ENCODE measurements around the gene SGPP1.
A peak's percentile ranks its signal among the peaks of the same experiment; 100 is the strongest.
"Not testable (repeated sequence)": the region's sequence is repeated elsewhere in the genome, so short reads cannot be mapped to it uniquely, and the experiment has no call there.

Gene SGPP1, protein sequence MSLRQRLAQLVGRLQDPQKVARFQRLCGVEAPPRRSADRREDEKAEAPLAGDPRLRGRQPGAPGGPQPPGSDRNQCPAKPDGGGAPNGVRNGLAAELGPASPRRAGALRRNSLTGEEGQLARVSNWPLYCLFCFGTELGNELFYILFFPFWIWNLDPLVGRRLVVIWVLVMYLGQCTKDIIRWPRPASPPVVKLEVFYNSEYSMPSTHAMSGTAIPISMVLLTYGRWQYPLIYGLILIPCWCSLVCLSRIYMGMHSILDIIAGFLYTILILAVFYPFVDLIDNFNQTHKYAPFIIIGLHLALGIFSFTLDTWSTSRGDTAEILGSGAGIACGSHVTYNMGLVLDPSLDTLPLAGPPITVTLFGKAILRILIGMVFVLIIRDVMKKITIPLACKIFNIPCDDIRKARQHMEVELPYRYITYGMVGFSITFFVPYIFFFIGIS

DNA sequence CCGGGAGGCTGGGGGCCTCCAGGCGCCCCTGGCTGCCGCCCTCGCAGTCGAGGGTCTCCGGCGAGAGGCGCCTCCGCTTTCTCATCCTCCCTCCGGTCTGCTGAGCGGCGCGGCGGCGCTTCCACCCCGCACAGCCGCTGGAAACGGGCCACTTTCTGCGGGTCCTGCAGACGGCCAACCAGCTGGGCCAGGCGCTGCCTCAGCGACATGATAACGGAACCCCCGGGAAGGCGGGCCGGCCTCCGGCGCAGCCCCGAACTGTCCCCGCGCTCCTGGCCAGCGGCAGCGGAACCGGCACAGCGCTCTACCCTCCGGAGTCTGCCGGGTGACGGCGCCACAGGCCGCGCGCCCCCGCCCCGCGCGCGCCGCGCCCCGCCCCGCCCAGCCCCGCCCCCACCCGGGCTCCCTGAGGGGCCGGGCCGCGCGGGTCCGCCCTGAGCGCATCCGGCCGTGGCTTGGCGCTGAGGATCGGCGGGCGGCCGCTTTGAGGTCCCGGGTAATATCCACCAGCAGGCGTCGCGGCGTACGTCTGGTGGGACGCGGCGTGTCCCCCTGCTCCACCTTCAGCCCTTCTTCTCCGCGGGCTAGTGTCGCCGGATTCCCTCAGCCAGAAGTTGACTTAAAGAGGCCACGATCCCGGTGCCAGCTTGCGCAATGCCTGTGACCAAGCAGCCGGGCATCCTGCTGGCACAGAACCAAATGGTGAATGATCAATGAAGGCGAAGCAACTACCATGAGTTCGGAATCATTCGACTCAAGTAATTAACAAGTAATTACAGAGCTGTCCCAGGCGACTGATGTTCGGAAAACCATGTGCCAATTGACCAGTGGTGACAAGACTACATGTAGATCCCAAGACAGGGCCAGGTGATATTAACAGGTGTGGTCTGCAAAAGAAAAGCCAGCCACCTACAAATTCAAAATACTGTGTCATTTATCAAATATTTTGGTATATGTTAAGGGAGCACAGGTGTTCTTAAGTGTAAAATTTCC lies at the start of gene SGPP1:
Gene SGPP1, minus strand, starts transcription at position 330 of the 993 bp plus-strand sequence. Its CDS starts 121 bp downstream, at position 209.
- DNase-seq, result peak; percentile 13 to 89 (median 66)

DNA sequence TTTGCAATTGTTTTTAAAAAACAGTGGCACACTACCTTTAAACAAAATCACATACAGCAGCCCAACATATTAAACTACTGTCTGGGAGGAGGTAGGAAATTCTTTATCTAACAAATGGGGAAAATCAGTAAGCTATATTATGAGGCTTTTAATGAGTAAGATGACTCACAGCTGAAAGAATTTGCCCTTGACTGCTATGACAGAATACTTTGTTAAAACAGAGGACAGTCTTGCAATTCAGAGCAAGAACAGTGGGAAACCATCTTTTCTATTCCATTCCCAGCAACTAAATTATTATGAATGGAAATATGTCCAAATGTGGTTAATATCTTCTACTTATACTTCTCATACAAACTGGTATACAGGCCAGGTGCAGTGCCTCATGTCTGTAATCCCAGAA lies 49.2 kb upstream of the SGPP1 start:
- no peak for DNase-seq

DNA sequence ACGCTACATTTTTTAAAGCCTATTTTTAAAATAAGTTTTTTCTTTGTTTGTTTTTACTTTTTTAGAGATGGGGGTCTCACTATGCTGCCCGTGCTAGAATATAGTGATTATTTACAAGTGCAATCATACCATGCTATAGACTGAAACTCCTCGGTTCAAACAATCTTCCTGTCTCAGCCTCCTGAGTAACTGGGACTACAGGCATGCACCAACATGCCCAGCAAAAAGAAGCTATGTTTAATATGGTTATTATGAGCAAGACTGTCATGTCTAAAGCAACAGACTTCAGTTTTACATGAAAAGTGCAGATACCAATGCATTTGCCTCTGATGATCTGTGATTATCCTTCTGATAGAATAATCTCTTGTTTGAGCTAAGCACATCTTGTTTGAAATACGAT lies 45.6 kb upstream of the SGPP1 start:
- no peak for DNase-seq

DNA sequence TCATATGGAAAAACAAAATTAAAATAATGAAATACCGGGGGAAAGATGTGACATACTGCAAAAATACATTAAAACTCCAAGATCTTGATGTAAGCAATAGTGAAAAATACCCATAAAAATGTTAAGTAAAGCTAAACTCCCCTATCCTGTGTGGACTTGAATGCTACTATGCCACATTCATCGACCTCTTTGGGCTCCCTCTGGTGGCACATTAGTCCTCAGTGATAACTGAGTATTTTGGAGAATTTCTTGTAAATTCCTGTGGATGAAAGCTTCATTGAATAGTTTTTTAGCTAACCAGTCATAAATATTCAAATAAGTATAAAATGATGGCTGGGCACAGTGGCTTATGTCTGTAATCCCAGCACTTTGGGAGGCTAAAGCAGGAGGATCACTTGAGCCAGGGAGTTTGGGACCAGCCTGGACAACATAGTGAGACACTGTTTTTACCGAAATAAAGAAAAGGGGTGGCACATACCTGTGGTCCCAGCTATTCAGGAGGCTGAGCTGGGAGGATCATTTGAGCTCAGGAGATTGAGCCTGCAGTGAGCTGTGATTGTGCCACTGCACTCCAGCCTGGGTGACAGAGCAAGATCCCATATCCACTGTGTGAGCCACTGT lies 42.4 kb upstream of the SGPP1 start:
- peak in 20 of 51 donors; percentile 3 to 52 (median 22) for DNase-seq

DNA sequence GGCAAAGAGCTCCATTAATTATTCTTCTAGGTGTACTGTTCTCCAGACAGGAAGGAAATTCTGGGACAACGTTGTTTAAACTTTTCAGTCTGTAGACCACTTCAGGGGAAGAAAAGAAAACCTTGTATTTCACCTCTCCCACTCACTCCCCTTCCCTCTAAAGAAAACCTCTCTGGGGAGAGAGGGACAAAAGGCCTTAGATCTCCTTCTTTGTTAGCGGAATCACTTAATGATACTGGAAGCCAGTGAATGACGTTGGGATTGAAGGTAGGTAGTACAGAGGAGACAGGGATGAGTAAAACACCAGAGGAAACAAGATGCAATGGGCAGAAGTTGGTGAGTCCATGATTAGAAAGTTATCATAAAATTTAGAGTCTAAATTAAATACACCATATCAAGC lies 38.7 kb upstream of the SGPP1 start:
- DNase-seq, result no peak

DNA sequence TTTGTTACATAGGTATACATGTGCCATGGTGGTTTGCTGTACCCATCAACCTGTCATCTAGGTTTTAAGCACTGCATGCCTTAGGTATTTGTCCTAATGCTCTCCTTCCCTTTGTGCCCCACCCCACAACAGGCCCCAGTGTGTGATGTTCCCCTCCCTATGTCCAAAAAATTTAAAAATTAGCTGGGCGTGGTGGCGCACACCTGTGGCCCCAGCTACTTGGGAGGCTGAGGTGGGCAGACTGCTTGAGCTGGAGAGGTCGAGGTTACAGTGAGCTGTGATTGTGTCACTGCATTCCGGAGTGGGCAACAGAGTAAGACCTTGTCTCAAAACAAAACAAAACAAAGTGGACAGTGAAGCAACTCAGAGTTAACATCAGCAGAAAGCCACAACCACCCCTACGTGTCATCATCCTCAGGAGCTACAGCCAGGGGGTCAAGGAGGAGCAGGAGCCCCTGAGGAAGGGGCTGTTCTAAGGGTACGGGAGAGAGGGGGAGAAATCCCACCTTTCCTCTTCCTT lies 36.8 kb upstream of the SGPP1 start:
- no peak for DNase-seq

DNA sequence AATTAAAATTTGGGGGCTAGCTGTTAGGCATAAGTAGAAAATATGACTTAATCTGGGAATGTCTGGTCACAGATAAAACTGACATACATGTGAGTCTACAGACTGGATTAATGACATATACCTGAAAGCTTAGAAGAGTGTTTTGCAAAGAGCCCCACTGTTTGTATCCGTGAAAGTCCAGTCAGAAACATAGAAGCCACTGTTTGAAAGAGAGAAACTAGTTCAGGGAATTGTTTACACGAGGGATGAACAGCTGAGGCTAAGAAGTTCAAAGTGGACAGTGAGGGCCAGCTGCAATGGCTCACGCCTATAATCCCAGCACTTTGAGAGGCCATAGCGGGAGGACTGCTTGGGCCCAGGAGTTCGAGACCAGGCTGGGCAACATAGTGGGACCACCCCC lies 36.2 kb upstream of the SGPP1 start:
- DNase-seq, result no peak

DNA sequence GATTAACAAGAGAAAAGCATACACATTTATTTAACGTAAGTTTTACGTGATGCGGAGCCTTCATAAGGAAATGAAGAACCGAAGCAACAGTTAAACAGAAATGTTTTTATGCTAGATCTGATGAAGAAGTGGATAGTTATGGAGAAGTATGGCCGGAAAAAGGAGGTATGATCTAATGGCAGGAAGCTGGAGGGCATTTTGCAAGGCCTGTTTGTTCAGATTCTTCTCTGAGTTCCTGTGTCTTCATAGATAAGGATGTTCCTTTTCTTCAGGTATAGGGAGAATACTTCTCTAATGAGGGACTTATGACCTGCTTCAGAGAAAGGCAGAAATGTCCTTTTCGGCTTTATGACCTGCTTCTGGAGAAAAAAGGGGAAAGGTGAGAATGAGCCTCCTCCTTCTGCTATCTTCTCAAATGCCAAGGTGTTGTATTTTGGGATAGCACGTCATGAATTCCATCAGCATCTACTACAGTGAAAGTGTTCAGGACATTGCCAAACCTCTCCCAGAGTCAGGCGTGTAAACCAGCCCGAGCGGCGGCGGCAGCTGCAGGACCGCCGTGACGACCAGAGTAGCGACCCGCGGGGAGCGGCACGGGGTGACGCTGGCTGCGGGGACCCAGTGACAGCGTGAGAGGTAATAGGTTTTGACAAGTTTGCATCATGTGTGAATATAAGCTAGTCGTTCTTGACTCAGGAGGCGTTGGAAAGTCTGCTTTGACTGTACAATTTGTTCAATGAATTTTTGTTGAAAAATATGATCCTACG lies 33.7 kb upstream of the SGPP1 start:
- DNase-seq, result no peak

DNA sequence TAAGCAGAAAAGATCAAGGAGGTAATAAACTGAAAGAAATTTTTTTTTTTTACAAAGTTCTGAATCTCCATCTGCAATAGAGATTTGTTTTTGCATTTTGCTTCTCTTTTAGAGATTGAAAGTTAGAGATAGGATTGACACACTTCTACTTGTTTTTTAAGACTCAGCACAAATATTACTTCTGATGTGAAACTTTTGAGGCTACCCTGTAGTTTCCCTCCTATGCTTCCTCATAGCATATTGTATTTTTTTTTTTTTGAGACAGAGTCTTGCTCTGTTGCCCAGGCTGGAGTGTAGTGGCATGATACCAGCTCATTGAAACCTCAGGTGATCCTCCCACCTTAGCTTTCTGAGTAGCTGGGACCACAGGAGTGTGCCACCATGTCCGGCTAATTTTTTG lies 32.1 kb upstream of the SGPP1 start:
- no peak for DNase-seq

DNA sequence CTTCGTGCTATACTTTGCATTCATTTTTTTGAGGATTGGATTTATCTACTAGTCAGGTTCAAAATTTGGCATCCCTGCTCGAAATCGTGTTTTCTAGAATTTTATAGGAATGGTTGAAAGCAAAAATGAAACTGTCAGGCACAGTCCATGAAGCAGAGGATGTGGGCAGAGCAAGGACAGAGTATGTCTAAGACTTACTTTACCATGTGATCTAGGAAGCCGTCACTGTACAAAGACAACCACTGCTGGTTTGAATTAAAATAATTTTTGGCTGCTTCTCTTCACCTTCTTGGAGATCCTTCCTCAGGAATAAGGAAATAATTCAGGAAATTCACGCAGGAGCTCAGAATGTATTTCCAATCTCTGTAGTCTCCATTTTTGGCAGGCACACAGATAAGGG lies 31.6 kb upstream of the SGPP1 start:
- DNase-seq, result no peak

DNA sequence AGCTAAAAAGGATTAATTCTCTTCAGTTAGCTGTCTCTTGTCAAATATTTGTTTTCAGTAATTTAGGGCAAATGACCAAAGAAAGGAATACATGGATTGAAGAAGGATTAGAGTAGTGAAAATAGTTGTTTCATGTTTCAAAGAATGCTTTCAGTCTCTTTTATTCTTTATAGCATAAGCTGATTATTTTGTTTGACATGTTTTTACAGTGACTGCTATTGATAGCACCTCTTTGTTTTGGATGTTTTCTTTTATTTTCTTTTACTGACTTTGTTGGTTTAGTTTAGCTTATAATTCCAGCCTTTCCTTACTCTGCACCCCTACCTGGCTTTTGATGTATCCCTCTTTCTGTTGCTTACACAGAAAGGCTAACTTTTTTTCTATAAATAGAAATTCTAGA lies 29.3 kb upstream of the SGPP1 start:
- DNase-seq, result no peak

DNA sequence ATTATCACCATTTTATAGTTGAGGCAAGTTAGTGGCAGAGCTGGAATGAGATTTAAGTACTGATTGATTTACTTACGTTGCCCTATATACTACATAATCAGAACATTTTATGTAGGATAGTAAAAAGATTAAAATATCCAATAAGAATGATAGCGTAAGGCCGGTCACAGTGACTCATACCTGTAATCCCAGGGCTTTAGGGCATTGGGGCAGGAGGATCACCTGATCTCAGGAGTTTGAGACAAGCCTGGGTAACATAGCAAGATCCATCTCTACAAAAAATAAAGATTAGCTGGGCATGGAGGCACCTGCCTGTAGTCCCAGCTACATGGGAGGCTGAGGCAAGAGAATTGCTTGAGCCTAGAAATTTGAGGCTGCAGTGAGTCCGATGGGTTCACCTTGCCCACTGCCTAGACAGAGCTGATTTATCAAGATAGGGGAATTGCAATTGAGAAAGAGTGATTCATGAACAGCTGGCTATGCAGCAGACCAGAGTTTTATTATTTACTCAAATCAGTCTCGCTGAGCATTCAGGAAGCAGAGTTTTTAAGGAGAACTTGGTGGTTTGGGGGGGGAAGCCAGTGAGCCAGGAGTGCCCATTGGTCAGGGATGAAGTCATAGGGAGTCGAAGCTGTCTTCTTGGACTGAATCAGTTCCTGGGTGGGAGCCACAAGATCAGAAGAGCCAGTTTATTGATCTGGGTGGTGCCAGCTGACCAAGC lies 24.7 kb upstream of the SGPP1 start:
- DNase-seq, result peak in 1 of 51 donors; percentile 8

DNA sequence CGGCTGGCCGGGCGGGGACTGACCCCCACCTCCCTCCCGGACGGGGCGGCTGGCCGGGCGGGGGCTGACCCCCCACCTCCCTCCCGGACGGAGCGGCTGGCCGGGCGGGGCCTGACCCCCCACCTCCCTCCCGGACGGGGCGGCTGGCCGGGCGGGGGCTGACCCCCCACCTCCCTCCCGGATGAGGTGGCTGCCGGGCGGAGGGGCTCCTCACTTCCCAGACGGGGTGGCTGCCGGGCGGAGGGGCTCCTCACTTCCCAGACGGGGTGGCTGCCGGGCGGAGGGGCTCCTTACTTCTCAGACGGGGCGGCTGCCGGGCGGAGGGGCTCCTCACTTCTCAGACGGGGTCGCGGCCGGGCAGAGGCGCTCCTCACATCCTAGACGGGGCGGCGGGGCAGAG lies 23.2 kb upstream of the SGPP1 start:
- DNase-seq, result not testable (repeated sequence)

DNA sequence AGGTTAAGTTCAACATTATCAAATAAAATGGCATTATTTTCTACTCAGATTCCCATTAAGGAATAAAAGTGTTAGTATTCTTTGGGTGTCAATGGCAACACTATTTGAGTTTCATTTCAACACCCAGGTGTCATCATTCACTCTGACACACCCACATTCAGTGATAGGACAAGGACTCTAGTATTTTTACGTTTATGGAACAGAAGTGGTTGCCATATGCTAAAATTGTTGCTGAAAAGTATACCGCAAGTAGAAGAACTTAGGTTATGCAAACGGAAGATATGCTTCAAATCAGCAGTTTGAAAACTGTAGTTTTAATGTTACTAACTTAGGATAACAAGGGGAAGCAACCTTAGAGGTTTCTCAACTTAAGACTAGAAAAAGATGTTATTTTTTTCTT lies 20.0 kb upstream of the SGPP1 start:
- DNase-seq, result no peak

DNA sequence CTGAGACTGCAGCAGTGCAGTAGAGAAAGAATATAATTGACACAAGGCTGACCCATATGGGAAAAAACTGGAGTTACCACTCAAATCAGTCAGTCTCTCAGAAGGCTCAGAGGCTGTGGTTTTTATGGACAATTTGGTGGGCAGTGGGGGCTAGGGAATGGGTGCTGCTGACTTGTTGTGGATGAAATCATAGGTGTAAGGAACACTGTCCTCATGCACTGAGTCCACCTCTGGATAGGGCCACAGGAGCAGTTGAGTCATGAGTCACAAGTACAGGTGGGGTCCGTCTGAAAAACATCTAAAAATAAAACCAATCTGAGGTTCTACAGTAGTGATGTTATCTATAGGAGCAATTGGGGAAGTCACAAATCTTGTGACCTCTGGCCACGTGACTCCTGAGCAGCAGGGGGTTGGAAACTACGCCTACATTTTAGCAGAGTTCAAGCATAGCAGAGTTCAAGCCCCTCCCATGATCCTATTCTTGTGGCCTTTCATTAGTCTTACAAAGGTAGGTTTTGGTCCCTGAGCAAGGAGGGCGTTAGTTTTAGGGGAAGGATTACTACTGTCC lies 18.1 kb upstream of the SGPP1 start:
- DNase-seq, result peak in 2 of 51 donors; percentile 3 to 8

DNA sequence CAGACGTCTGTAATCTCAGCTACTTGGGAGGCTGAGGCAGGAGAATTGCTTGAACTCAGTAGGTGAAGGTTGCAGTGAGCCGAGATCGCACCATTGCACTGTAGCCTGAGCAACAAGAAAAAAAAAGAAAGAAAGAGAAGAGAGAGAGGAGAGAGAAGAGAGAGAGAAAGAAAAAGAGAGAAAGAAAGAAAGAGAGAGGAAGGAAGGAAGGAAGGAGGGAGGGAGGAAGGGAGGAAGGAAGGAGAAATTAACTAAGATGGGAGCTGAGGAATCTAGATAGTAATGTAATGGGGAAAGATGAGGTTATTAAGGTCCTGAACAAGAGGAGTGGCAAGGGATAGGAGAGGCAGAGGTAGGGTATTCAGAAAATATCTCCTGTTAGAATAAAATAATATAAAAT lies 17.4 kb upstream of the SGPP1 start:
- DNase-seq, result no peak

DNA sequence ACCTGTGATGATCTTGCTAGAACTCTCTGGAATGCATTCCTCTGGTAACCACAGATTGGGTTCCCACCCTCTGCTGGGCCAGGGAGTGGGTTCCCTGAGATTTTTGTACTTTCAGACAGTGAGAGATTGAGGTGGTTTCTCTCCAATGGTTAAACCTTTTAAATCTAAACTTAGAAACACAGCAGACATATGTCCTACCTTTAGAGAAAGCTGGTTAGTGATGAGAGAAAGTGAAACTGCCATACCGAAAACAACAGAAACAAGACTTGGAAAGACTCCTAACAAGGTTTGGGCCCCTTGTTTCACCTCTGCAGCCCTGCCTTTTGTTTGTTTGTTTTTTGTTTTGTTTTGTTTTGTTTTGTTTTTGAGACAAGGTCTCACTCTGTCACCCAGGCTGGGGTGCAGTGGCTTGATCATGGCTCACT lies 9.7 kb upstream of the SGPP1 start:
- no peak for DNase-seq

DNA sequence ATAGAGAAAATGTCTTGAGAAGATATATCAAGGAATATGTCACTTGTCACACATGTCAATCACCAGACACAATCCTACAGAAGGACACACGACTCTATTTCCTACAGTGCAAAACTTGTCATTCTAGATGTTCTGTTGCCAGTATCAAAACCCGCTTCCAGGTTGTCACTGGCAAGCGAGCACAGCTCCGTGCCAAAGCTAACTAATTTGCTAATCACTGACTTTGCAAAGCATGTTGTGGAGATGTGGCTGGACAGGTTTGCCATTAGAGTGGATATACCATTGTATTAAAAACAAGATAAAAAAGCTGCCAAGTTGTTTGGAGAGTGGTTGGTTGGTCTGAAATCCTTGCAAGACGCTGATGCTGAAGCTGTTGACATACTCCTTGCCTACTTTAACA lies 7.9 kb upstream of the SGPP1 start:
- DNase-seq, result no peak

DNA sequence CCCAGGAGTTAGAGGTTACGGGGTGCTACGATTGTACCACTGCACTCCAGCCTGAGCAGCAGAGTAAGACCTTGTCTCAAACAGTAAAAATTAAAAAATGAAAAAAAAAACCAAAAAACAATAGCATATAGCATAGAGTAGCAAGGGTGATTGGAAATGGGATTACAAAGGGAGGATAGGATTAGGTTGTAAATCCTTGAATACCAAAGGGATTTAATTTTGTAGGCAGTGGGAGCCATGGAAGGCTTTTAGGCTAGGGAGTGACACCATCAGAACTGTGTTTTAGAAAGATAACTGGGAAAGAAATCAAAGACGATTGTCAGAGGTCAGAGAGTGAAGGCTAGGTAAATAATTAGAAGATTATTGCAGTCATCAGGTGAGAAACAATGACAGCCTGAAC lies 2.8 kb upstream of the SGPP1 start:
- no peak for DNase-seq

Measured in hypothalamus (tissue), 51 donors.